Neural cell (in vitro differentiated cells): ENCODE data around the gene SERPINB6.
"Not testable (repeated sequence)": the region's sequence is repeated elsewhere in the genome, so short reads cannot be mapped to it uniquely, and the experiment has no call there.

Experiments
- RAD21 ChIP-seq: fragments of 450-650 bp; conservative IDR thresholded peaks from 2 replicates; pipeline ENCODE4 v1.6.1; 2014; ENCODE audit warnings: antibody characterized with exemption, mild to moderate bottlenecking, moderate library complexity
- TF ChIP-seq, protein P1 (sequence below): fragments of 450-650 bp; IDR thresholded peaks from 2 replicates; pipeline ENCODE4 v1.5.1; 2014; ENCODE audit warnings: antibody characterized with exemption, mild to moderate bottlenecking, moderate library complexity; ENCODE audit not compliant: poor library complexity, severe bottlenecking

DNA sequence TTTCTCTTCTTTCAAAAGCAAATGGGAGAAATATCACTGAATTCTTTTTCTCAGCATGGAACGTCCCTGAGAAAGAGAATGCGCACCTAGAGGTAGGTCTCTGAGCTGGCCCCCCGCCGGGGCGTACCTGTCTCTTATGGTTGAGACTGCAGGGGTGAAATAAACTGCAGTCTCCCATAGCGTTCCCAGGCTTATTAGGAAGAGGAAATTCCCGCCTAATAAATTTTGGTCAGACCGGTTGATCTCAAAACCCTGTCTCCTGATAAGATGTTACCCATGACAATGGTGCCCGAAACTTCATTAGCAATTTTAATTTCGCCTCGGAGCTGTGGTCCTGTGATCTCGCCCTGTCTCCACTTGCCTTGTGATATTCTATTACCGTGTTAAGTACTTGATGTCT lies 43.4 kb downstream of the SERPINB6 start:
- TF ChIP-seq, protein P1, sequence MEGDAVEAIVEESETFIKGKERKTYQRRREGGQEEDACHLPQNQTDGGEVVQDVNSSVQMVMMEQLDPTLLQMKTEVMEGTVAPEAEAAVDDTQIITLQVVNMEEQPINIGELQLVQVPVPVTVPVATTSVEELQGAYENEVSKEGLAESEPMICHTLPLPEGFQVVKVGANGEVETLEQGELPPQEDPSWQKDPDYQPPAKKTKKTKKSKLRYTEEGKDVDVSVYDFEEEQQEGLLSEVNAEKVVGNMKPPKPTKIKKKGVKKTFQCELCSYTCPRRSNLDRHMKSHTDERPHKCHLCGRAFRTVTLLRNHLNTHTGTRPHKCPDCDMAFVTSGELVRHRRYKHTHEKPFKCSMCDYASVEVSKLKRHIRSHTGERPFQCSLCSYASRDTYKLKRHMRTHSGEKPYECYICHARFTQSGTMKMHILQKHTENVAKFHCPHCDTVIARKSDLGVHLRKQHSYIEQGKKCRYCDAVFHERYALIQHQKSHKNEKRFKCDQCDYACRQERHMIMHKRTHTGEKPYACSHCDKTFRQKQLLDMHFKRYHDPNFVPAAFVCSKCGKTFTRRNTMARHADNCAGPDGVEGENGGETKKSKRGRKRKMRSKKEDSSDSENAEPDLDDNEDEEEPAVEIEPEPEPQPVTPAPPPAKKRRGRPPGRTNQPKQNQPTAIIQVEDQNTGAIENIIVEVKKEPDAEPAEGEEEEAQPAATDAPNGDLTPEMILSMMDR: not testable (repeated sequence)
- TF ChIP-seq RAD21: not testable (repeated sequence)
